Stimulated activated CD8-positive, alpha-beta memory T cell treated with anti-CD3 and anti-CD28 coated beads, Interleukin-7, amount 100 ng/mL, for 1 hour (primary cell): ENCODE results near the gene TOE1.

Experiments used
- DNase-seq, 2 donors: peaks; one replicate each; pipeline ENCODE4 v3.0.0-alpha.2; 2020; ENCODE audit warnings: low read depth in 2 of 2

TOE1 gene

DNA sequence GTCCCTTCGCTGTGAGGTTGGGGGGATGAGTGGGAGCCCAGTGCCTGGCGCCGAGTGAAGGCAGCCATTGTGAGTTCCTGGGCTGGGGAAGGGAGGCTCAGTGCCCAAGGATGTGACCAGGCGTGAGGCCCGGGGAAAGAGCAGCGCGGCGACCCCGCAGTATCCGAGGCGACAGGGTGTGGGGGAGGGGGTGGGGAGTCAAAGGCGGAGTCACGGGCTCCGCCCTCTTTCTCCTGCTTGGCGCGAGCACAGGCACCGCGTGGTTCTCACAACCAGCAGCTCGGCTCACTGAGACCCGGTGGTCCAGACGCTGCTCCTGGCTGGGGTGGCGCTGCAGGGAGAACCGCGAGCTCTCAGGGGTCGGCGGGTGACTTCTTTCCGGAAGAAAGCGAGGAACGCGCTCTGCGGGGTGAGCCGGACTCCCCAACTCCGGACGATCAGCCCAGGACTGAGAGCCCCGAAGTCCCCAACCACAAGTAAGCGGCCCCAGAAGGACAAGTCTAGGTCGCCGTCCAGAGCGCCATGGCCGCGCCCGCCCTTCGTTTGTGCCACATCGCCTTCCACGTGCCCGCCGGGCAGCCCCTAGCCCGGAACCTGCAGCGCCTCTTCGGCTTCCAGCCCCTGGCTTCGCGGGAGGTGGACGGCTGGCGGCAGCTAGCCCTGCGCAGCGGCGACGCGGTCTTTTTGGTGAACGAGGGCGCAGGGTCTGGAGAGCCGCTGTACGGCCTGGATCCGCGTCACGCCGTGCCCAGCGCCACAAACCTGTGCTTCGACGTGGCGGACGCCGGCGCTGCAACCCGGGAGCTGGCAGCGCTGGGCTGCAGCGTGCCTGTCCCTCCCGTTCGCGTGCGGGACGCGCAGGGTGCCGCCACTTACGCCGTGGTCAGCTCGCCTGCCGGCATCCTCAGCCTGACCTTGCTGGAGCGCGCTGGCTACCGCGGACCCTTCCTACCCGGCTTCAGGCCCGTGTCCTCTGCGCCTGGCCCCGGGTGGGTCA, 13.0 kb upstream of the TOE1 start, which contains the start of gene HPDL:
TSS of gene HPDL (plus strand) at position 269 of the 997 bp plus-strand sequence. CDS start at position 523, 254 bp downstream.
- DNase-seq: peak; percentile 11 to 27

DNA sequence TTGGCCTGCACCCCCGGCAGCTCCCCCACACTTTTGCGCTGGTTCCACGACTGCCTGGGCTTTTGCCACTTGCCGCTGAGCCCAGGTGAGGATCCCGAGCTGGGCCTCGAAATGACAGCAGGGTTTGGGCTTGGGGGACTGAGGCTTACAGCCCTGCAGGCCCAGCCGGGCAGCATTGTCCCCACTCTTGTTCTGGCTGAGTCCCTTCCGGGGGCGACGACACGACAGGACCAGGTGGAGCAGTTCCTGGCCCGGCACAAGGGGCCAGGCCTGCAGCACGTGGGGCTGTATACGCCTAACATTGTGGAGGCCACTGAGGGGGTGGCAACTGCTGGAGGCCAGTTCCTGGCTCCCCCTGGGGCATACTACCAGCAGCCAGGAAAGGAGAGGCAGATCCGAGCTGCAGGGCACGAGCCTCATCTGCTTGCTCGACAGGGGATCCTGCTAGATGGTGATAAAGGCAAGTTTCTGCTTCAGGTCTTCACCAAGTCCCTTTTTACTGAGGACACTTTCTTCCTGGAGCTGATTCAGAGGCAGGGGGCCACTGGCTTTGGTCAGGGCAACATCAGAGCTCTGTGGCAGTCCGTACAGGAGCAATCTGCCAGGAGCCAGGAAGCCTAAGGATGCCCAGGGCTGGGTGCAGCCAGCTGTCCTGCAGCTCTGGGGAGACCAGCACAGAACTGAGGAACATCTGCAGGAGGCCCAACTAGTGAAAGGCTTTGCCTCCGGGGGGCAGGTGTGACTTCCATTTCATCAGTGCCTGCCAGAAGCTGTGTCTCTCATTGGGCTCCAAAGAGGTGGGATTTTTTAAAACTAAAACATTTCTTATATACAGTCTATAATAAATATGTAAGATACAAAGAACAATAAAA, 12.1 kb upstream of the TOE1 start:
- DNase-seq: no peak

DNA sequence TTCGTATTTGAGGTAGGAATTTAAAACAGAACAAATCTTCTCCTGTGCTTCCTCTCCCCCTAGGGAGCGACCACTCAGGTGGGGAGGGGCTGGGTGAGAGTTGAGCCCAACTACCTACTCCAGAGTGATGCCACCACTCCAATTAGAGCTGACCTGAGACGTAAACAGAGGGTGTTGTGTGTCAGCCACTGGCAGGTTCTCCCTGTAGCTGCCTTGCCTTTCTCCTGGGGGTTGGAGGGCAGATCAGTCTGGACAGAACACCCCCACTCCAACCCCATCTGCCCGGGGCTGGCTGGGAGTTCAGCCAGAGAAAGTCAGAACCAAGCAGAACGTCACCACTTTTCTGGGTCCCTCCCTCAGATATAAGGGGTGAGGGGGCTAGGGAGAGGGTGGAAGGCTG, 11.3 kb upstream of the TOE1 start:
- no peak for DNase-seq

DNA sequence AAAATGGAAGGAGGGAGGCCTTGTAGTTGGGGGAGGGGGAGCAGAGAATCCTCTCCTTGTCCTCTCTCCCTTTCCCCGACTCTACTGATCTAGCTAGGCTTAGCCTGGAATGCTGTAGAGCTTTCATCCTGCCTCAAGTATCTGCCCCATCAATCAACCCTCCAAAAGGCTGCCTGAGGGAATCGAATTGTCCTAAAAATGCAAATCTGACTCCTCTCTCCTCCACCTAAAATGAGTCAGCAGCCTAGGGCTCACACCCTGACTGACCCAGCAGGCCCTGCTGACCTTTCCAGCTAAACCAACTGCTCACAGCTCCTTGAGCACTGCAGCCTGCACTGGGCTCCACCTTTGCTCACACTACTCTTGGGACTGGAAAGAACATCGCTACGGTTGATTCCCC, 10.5 kb upstream of the TOE1 start:
- DNase-seq: no peak

DNA sequence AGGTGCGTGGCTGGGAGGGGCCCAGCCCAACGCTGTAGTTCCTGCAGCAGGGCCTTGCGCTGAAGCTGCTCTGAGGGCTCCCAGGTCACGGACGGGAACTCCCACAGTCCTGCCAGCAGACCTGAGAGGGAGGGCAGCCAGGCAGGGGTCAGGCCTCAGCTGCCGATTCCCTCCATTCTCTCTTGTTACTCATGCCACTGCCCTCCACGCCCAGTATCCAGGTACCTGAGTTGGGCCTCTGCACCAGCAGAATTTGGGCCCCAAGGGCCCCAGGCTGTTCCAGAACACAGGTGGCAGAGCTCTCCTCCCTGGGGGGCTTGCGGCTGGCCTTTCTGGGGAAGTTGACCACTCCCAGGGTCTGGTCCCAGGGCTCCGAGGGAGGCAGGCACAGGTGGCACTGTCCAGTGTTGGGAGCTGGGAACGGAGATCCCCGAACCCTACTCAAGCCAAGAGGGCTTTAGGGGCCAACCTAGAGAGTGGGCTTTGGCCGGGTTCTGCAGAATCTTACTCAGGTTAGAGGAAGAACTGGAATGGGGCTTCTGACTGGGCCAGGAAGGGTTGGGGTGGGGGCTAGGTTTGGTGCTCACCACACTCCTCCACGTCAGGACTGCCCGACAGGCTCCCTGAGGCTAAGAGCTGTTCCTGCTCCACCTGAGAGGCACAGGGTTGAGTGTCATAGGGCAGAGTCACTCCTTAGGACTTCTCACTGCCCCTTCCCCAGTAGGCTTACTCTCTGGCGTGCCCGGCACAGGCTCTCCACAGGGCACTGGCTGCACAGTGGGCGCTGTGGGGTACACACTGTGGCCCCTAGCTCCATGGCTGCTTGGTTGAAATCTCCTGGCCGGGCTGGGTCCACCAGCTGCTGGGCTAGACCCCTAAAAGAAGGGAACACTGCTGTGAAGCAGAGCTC, 8.3 kb upstream of the TOE1 start:
- DNase-seq: no peak

DNA sequence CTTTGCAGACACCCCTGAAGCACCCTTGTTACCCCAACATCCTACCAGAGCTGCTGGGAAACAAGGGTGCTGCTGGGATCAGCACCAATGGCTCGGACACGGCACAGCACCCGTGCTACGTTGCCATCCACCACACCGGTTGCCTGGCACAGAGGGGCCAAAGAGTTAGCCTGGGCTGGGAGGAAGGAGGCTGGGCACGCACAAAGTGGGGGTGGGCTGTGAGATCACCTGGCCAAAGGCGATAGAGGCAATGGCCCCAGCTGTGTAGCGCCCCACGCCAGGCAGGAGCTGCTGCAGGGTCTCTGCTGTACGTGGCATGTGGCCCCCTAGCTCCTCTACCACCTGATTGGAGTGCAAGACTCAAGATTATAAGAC, 7.6 kb upstream of the TOE1 start:
- no peak for DNase-seq

DNA sequence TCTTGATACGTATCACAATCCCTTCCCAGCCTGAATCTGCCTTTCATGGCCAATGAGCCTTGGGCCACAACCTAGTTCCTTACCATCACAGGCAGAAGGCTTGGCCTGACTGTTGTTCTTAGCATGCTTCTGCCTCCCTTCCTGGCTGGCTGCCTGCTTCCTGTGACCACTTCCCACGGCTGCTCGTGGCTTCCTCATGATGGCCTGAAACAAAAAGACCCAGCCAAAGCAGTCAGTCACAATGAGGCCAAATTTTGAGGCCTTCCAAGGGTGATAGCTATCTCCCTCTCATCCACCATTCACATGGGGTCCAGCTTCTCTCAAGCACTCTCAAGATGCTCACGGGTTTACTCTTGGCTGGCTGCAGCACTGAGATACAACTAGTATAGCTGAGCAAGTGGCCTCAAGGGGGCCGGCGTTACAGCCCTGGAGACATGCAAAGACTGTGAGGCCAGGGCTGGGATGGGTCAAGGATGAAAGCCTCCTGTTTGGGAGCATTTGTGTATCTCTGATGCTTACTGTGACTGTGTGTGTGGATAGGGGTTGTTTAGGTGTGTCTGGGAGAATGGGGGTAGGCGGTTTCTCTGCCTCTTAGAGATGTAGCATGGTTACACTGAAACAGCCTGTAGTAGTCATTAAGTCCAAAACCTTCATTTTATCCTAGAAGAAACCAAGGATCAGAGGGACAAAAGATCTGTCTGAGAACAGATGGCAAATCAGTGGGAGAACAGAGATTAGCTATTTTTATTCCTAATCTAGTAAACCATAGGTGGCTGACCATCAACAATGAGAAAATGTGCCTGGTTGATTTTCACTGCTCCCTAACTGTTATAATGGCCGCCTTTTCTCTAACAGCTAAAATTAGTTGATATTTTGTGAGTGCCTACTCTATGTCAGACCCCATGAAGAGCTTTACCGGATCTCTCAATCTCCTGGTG, 5.4 kb upstream of the TOE1 start:
- no peak for DNase-seq

DNA sequence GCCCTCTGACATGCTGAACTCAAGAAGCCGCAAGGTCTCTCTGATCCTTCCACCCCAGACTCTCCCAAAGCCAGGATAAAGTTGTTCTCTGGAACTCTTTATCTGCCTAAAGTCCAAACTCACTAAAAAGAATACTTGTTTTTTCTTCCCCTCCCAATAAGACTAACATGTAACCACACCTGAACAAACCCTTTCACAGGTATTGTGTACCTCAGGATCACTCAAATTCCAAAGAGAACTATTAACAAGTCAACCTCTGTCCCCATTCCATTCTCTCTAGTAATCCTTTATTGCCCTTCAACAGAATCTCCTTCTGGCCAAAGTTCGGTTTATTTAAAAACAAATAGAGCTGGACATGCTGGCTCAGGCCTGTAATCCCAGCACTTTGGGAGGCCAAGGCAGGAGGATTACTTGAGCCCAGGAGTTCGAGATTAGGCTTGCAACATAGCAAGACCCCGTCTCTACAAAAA, 4.1 kb upstream of the TOE1 start:
- no peak for DNase-seq

DNA sequence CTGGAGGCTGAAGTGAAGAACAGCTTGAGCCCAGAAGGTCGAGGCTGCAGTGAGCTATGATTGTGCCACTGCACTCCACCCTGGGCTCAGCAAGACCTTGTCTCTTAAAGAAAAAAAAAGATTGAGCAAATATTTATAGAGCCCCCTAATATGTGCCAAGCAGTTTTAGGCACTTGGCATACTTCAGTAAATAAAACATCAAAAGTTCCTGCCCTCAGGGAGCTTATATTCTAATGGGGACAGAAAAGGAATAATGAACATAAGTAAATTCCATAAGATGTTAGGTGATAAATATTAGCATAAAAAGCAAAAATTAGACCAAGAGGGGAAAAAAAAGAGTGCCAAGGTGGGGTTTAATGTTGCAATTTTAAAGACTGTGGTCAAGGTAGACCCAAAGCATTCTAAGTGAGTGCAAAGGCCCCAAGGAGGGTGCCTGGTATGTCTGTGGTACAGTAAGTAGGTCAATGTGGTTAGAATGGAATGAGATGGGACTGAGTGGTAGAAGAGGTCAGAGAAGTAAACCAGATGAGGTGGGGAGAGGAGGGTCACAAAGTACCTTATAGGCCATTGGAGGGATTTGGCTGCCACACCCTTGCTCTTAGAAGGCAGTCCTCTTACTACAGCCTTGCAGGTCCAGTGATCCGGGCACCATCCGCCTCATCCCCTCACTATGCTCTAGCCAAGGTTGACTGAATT, 2.2 kb upstream of the TOE1 start:
- DNase-seq: no peak

DNA sequence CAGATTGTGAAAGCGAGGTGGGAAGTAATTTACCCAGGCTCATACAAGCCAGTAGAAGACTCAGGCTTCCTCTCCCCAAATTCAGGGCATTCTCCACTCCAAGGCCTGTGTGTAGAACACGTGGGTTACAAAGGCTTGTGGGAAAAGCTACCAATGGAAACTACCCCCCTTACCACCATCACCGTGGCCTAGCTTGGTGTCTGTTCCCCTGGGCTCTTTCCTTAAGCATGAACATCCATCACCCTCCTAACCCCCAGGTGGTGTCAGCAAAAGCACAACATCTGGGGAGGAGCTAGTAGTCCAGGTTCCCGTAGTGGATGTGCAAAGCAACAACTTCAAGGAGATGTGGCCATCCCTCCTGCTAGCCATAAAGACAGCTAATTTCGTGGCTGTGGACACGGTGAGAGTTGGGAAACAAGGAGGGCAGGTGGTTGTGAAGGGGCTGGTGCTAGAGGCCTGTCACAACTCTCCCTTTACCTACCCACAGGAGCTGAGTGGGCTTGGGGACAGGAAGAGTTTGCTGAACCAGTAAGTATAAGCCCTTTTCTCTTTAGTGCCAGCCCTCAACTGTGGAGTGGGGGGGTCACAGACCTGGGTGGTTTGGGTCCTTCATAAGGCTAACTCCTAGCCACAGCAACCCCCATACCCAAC, 971 bp downstream of the TOE1 start:
- no peak for DNase-seq

DNA sequence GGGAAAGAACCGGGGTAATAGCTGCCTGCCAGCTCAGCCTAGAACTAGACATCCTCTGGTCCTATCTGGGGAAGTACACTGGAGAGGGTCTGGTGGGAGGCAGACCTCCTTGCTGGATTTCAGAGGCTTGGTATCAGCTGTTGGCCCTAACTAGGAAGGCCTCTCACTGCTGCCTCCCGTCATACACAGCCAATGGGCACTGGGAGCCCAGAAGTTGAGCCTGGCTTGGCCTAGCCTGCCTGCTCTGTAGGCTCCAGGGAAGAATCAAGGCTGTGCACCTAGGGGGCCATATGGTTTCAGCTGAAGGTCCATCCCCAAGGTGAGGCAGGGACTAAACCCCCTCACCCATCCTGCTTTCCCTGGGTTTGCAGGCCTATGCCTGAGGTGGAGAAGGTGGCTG, 4.5 kb downstream of the TOE1 start:
- no peak for DNase-seq

DNA sequence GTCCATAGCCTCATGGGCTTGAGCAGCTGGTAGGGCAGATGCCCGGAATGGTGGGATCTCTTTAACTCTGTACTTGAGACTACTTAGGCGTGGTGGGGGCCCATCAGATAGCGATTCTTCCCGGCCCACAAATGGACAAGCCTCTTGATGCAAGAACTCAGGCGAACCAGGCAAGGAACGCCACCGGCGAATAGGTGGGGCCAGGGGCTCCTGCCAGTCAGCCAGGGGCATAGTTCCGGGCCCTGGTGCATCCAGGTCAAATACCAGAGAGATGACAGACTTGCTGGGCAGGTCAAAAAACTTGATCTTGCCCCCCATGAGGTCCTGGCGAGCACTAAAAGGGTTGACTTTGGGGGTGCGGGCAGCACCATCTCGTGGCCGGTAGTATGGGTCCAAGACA, 5.0 kb downstream of the TOE1 start:
- DNase-seq: no peak

DNA sequence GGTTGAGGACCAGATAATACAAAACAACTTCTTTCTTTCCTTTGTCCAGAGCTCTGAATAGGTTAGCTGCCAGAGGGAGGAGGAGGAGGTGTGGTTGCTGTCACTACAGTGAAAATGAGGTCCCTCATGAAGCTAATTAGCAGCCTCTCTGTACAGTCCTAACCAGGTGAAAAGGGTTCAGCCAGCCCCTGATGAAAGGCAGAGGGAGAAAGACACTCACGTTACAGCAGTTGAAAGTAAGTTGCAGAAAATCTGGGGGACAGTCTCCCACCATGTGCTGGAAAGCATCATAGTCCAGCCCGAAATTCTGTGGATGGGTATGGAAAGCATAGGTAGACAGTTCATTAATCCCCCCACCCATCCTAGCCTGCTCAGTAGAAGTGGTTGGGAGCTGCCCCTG, 6.5 kb downstream of the TOE1 start:
- no peak for DNase-seq

DNA sequence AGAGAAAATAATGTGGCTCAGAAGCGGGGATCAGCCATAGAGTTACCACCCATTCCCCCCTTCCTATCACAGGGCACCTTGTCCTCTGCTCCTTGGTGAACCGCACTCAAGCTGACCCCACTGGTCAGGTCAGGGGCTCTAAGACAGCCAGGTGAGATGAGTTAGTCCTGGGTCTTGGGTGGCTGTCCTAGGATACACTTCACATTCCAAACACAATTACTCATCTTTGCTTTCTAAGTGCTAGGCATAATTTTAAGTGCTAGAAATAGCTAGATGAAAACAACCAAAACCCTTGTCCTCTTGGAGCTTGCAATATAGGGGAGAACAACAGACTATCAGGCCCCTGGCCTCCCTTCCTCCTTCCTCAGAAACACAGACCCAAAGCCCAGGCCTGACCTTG, 8.1 kb downstream of the TOE1 start:
- DNase-seq: no peak

DNA sequence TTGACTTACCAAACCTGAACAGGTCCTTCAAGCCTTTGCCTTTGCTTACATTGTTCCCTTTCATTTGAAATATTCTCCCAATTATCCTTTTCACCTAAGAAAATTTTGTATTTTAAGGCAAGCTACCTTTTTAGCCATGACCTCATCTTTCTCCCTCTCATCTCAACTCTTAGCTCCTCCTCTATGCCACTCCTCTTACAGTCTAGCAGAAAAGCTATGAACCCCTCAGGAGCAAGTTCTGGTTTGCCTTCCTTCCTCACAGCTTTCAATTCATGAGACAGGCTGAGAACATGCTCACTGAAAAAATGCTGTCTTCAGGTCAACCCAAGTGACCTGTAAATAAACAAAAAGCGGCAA, 8.6 kb downstream of the TOE1 start:
- no peak for DNase-seq

DNA sequence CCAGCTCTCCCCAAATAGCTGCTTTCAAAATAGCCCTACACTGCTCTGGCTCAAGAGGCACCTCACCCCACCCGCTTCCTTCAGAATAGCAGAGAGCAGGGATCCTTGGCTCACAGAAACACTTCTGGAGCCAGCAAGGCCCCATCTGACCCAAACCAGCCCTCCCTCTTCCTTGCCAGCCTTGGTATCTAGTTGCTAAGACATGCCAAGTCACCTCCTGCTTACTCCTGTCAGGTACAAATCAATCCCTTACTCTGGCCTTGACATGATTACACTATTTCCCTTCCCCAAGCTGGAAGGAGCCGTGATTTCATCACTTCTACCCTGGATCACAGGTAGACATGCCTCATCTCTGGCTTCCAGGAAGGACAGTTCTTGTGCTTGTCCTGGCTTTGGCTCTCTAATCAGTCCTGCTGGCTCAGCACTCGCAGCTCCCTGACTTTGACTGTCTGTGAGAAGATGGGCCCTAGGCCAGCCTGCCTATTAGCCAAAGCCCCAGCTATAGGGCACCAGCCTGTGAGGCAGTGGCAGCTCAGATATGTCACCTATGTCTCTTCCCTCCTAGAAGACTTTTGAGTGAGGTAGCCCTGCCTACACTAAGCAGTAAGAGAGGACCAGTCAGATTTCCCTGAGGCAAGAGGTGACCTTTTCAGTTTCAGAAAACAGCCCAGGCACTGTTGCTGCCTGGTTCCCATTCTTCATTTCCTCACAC, 9.2 kb downstream of the TOE1 start:
- DNase-seq: no peak

DNA sequence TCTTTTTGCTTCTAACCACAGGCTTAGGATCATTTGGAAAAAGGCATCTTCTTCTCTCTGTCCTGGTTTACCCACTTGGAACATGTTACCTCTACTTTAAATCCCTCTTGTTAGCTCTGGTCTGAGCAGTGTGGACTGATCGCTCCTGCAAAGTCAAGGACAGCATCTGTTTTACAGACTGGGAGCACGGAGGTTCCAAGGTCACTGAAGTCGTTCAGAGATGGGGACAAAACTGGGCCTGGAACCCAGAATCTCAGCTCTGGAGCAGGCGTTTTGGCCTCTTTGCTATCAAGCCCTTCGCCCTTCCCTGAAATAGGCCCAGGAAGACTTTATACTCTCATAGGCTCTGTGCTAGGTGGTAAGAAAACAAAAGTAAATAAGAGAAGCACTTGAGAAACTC, 11.5 kb downstream of the TOE1 start:
- DNase-seq: no peak

DNA sequence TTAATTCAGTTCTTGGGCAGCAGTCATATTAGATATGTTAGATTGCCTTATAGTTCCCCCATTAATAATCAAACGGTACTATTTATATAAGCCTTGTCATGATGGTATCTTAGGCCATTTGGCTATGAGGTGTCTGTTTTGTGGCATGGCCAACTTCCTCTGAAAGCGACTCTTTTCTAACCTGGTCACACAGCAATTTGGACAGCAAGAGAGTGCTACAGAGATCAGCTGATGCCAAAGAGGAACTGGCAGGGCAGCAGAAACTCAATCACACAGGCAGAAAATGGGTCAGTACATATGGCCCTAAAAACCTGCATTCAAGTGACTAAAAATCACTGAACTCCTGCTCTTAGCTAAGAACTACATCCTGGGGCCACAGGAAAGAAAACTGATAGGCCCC, 13.7 kb downstream of the TOE1 start:
- DNase-seq: no peak

DNA sequence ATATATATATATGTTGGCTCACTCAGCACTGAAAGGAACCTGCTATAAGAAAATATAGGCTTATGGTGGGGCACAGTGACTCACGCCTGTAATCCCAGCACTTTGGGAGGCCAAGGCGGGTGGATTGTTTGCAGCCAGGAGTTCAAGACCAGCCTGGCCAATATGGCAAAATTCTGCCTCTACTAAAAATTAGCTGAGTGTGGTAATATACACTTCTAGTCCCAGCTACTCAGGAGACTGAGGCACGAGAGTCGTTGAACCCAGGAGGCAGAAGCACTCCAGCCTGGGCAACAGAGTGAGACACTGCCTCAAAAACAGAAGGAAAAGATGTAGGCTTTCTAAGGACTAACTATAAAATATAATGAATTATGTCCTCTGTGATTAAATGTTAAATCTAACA, 14.9 kb downstream of the TOE1 start:
- no peak for DNase-seq
